HG03175 (cell line): Measurements from ENCODE around the gene LSAMP.

Experiments
- ATAC-seq: cut with Tn5 transposase; IDR thresholded peaks from one replicate; pipeline ENCODE4 v1.9.1; 2021; ENCODE audit warnings: mild to moderate bottlenecking, moderate library complexity; ENCODE audit not compliant: unreplicated experiment

The LSAMP gene

DNA sequence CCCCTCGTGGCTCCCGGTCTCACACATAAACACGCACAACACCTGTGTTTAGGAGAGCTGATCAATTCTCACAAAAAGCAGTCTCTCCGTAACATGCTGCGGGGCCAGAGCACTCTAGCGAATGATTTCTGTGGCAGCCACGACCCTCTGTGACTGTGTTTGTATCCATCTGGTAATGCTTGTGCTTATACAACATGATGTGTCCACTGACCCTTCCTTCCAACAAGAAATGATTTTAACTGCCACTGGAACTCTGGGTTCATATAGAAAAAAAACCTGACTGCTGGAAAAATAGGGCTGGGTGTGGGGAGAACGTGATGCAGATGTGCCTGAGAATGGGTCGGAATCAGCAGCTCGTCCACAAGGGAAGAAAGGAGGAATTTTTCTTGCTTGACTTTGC lies 411.8 kb downstream of the LSAMP start:
- no peak for ATAC-seq

DNA sequence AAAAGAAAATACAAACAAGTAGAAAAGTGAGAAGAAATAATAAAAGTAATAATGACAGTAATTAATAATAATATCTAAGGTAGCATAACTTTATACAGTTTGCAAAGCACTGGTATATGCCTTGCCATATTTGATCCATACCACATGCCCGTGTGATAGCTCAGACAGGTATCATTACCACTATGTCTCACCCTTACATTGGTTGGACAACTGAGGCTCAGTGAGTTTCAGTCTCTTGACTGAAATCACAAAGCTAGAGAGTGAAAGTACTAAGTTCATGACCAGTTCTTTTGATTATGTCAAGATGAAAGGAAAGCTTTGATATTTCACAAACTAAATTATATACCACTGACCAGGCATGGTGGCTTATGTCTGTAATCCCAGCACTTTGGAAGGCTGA lies 413.1 kb downstream of the LSAMP start:
- no peak for ATAC-seq

DNA sequence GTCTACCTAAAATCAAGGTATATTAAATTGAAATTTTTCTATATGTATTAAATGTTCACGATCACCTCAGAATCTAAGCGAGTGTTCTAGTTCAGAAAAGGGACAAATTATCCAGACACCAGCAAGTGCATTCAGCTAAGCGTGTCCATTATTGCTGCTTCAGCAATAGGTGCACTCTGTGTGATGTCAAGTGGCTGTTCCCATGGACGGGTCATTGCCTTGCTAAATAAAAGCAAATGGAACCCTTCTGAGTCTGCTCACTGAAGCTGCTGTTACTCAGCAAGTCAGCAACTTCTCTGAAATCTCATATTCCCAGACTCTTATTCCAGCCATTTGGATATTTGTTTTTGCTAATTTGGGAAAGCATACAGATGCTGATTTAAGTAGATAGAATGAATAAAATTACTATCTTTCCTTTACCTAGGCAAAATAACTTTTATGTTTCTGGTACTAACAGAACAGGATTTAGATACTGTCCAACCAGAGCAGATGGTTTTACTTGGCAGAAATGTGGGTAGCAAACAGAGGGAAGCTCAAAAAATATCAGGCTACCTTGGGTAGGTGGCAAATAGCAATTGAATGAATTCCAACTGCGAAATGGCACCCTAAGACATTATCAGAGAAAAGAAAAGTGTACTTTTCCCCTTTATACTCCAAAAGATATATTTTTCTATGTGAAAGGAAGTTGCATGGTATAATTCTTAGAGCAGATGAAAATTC lies 415.0 kb downstream of the LSAMP start:
- no peak for ATAC-seq

DNA sequence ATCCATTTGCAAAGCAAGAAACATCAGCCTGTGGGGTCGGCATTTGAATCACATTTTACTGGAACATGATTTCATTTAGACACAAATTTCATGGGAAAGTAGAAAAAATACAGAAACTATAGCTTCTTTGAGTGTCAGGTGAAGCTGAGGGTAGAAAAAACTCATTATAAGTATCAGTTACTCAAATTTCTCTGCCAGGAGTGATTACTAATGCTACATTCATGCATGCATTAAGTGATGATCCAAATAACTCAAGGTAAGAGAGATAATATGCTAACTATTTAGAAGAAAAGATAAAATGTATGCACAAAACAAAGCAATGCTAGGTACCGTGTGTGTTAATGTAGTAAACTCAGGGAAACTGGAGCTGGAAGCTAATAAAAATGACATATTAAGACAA lies 416.0 kb downstream of the LSAMP start:
- ATAC-seq = no peak

DNA sequence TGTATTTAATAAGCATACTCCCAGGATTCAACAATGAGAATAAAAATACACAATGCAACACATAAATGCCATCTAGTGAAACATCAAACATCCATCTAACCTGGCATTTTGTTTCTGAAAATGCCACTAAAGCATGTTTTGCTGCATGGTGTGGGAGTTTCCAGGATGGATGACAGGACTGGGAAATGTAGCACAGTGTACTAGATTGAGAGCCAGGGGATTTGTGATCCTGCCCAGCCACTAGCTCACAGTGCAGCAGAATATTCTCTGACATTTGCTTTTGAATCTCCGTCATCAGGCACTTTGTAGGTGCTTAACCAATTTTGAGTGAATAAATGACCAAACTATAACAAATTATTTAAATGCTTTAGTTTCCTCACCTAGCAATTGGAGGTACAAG lies 417.1 kb downstream of the LSAMP start:
- no peak for ATAC-seq

DNA sequence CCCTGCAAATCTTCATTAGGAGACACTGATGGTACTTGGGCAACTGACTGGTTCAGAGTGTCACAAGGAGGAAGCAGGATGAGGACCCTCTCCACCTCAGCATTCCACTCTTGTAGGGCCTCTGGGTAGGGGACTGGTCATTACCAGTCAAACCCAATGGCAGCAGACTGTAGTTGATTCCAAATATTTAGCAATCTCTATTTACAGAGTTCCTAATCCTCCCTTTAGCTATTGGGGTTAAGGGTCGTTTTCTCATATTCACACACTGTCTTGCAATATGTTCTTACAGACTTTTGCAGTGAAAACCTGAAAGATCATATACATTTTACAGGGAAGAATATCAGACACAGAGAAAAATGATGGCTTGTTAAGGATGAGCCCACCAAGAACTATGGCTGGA lies 424.3 kb downstream of the LSAMP start:
- ATAC-seq = no peak

DNA sequence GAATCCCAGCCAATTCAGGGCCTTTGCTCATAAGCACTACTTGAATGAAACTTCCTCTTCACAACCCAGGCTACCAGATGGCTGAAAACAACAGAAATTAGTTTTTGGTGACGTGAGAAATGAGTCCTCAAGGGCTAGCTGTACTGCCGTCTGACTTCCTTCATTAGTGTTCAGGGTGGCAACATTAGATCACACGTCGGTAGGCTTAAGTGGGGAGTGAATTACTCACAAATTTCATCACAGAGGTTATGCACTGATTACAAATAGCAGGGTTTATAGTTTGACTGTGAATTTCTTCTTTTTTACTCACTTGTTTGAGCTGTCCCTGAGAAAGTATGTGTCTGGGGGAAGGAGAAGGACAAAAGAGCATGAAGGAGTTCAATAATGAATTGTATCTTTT lies 424.8 kb downstream of the LSAMP start:
- peak; percentile 89 for ATAC-seq

DNA sequence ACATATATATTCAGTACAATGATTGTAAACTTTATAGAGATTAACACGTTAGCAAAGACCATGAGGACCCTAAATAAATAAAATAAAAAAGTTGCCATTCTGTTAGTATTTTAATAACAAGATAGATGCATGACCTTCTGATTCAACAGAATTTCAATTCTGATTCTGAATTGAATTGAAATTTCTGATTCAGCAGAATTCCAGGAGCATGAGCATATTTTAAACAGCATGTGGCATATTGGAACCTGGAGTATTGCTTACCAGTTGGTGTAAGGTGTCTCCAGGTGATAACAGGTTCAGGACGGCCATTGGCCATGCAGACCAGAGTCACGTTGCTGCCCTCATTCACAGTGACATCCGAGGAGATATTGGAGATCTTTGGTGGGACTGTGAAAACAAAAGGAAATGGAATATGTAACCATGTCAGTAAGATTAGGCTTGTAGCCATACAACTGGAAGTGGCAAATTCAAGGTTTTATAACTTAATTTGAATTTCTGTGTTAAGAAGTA lies 426.0 kb downstream of the LSAMP start:
- ATAC-seq = no peak

DNA sequence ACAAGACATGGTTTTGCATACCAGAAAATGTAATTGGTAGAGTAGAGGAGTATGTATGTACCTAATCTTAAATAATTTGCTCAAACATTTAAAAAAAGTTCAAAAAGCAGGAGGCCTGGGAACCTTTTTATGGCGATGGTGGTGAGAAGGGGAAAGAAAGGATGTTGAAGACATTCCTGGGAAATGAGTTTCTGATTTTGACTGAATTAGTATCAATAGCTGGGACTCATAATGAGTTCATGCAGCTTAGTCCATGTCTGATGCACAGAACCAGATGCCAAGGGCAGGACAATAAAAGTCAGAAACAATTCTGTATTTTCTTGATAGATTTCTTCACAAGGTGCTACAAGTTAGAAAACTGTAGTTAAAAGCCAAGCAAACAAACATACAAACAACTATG lies 426.6 kb downstream of the LSAMP start:
- no peak for ATAC-seq

DNA sequence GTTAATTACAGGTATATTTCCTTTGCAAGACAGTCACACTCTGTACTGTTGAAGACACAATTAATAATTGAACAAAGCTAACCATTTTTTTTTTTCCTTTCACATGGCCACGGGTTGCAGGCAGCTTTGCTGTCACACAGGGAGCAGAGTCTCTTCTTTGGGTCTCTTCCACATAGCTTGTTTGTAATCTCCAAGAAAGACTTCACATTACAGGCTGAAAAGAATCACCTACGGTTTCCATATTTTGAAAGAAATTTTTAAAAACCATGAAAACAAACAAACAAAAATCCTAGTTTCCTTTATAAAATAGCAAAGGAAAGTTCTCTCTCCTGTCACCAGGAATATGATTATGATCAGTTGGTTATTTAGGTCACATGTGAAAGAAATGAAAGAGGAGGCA lies 429.4 kb downstream of the LSAMP start:
- no peak for ATAC-seq

DNA sequence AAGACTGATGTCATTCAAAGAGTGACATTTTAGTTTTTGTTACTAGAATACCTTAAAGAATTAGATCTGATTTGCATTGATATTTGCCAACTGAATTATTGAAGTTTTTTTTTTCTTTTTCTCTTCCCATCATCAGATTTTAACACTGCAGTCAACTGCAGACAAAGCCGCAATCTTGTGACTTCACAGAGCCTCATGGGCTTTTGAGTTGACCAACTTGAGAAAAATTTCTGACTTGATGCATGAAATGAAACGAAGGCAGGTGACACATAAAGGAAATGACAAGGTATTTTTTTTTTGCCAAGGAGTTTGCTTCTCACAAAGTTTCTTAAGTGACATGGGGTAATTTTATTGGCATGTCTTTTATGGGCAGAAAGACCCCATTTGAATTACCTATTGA lies 438.3 kb downstream of the LSAMP start:
- no peak for ATAC-seq

DNA sequence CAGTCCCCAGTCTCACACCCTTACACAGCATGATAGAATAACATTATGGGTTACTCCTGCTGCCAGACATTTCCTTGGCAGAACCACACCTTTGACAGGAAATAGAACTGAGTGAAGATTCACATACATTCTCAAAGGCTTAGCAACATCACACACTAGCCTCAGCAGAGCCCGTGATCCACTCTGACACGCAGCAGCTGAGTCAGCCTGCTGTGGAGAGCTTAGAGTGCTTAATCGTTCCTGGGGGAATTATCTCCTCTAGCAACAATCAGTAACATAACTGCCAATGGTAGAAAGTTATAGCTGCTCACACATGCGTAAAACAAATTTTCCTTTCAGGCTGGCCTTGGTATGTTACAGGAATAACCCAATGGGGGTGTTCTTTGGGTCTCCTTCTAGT lies 439.9 kb downstream of the LSAMP start:
- ATAC-seq = no peak

DNA sequence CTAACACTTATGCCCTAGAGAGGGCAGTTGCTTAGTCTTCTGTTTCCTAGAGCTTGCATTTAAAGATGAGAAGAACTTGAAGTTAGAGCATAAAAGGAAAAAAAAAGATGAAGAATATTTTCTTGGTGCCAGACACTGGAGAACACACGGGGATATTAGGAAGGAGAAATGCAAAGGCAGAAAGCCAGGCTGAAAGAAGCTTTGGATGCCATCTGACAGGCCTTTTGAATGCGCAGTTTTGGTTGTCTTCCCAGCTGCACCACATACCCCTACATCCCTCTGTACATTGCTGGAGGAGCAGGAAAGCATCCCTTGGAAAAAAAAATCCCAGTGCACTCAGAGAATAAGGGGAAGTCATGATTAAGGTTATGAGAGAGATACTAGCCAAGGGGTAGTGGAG lies 443.1 kb downstream of the LSAMP start:
- no peak for ATAC-seq

DNA sequence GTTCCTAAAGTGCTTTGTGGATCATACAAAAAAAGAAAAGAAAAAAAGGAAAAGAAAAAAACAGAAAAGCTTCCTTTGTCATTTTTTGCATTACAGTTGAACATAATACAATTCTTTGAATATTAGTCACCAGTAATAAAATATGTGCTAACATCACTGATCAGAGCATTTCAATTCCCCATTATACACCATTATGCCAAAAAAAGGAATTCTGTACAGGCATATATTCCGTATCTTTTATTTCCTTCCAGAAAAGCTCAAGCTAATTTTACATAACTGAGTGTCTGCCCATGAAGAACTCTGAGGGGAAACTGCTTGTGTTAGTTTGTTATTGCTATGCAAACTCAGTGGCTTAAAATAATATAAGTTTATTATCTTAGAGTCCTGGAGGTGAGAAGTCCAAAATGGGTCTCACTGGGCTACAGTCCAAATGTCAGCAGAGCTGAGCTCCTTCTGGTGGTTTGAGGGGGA lies 444.1 kb downstream of the LSAMP start:
- no peak for ATAC-seq

DNA sequence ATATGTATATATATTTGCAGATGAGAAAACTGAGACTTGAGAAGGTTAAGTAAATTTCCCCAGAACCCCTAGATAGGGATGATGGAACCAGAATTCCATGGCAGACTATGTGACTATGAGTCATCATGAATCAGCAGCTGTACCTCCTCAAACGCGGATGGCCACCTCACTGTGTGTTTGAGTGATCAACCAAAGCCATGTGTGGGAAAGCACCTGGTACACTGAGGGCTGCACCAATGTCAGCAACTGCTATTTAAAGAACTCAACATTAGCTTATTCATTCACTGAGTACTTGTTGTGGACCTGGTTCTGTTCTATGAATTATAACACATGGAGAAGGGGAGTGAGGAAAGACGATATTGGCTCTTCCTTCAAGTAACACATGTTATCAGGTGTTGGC lies 445.0 kb downstream of the LSAMP start:
- ATAC-seq = peak; percentile 75

DNA sequence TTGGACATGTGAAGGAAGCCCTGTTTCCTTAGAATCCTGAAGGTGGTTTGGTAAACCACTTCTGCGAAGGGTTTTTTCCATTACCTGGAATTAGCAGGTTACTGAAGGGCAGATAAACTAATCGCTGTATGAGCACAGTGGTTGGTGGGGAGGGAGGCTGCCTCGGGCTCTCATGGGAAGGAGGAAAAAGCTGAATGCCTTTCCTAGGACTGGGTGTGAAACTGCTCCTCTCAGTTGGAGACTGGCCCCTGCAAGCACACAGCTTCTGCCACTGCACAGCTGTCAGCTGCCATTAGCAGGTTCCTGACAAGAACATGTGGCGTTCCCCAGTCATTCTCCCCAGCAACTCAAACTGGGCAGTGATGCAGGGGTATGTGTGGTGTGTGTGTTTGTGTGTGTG lies 445.7 kb downstream of the LSAMP start:
- no peak for ATAC-seq

DNA sequence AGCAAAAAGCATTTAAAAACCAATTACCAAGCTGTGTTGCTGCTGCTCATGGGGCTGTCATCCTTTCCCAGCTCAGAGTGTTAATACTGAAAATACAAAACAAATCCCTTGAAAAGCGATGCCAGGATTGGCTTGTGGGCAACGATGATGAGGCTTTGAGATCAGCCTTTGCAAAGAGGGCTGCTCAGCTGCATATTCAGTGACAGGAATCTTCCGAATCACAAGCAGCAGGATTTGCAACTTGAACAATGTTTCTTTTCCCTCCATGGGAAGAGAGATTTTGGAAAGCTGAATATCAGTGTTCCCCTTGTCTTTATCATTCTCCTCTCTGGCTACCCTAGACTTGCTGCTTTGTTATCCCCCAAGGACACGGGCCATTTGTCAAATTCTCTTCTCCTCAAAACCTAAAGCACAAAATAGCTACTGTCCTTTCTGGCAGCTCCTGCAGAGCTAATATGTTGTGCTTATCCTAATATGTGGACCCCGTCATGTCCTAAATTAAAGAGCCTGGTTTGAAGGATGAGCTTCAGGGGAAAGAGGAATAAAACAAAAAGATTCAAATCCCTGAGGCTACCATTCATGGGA lies 446.2 kb downstream of the LSAMP start:
- no peak for ATAC-seq

DNA sequence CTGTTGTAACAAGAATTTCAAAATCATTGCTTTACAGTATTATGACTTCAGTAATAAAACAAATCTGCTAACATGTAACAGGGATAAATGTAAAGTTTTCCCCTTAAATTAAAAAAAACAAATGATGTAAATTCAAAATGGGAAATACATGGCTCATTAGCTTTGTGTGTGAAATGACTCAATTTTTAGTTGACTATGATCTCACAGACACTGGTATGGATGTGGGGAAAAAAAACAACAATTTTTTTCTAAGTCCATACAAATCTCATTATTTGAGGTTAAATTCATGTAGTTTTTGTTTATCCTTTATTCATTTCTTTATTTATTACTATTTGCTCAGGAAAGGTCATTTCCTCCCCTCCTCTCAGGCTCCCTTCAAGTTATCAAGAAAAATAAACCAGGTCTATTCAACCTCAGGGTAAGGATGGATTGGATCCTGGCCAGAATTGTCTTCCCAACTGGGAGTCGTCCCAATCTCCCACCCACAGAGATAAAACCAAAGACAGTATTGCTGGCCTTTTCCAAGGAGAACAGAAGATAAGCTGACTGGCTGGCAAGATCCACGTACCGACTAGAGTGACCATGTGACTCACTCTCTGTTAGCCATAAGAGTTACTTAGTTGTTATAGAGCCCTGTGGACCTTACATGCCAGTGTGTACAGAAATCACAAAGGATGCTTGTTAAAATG lies 448.7 kb downstream of the LSAMP start:
- ATAC-seq = no peak

DNA sequence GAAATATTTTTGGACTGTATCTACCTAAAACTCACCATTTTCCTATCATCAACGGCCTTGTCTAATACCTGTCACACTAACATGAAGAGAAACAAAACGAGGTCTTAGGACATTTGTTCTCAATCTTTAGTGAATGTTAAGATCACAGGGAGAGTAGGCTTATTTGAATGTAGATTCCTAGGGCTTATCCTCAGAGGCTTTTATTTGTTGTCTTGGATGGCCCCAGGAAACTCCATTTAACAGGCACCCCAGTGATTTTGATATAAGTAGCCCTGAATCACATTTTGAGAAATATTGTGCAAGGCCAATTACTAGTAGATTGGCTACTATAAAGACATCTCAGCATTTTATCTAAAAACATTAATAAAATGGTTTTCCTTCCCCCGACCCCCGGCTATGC lies 454.6 kb downstream of the LSAMP start:
- ATAC-seq = no peak

DNA sequence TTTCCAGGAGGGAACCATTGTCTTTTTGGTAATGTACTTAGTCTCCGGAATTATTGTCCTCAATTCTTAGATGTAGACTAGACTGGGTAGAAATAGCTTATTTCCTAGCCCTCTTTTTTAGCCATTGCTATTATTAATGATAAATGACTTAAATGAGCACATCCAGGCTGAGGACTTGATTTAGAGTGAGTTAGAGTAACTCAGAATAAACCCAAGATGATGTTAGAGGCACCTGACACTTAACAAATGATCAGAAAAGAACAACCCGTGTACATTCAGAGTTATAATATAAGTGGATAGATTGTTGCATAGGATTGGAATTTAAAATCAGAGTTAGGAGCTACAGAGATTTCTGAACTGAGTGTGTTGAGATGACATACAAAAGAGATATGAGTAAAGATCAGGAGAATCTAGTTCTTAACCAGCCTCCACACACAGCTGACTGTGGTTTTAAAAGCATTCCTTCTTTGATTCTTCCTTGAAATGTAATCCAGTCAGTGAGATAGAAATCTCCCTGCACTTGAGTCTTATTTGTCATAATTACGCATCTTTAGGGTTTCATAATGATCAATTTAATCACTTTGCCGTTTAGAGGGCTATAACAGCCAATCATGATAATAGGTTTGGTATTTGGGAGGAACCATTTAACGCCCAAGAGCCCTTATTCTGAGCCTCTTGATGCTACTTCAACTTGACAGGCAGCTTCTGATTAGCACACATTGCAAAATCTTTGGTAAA lies 455.4 kb downstream of the LSAMP start:
- no peak for ATAC-seq

DNA sequence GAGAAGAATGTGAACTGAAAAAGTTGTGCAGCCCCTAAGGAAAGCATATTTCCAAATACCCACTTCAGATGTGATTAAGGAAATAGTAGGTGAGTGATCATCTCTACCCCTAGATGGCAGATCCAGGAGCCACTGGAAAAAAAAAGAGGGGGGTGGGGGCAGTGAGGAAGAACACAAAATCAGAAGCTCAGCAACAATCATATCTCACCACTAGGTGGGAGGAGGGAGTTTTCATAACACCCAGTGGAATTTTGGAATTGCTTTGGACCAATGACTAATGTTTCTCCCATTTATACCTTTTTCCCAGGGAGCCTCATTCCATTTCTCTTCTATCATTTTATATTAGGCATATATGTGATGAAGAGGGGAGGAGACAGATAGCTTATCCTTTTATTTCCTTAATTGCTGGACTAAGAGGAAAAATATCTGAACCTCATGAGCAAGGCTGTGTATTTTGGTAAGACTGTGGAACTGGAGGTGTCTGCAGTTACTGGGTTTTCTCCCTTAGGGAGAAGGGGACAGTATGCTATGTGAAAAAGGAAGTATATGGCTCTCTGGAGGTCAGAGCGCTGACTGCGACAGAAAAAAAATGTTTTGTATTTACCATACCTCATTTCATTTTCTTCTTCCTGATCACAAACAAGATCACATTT lies 458.6 kb downstream of the LSAMP start:
- ATAC-seq = no peak
